ENCODE data around the gene RRAS2.
"Not testable (repeated sequence)": the region's sequence is repeated elsewhere in the genome, so short reads cannot be mapped to it uniquely, and the experiment has no call there.

Gene RRAS2

DNA sequence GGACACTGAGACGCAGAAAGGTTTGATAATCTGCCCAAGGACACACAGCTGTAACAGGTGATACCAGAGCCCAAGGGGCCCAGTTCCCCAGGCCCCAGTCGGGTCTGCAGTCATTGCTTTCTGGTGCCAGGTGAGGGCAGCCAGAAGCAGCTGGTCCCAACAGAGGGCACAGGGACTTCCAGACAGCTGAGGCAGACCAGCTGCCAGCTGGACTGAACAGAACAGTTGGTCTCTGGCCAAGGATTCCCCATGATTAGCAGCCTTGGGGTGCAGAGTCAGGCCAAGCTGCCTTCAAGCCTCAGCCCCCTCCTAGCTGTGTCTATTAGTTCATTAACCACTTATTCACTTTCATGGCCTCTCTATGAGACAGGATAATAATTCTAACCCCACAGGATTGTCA is 105.6 kb downstream of the RRAS2 start:
- no peak for DNase-seq

- DNase-seq: not testable (repeated sequence)
Measured at GRCh38 chr11:14252501-14252900, 106.5 kb downstream of the RRAS2 start.

GRCh38 chr11:14251754-14252153 is 107.2 kb downstream of the RRAS2 start:
- no peak for DNase-seq

GRCh38 chr11:14249121-14249963 is 109.6 kb downstream of the RRAS2 start:
- DNase-seq: peak; percentile 52

DNA sequence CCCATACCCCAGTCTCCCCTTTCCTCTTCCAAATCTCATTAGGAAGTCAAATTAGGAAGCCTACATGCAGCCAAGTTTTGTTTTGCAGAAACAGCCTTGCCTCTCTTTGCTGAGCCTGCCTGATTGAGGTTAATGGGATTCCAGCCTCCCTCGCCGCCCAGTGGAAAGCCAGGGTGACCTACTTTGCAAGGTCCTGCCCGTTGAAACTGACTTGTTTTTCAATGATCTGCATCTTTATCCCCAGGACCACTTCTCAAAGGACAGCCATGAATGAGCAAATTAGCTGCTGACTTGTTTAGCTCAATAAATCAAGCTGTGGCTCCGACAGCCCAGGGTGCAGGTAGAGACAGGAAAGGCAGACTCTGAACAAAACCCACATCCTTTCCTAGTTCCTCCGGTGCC is 110.4 kb downstream of the RRAS2 start:
- DNase-seq: no peak

DNA sequence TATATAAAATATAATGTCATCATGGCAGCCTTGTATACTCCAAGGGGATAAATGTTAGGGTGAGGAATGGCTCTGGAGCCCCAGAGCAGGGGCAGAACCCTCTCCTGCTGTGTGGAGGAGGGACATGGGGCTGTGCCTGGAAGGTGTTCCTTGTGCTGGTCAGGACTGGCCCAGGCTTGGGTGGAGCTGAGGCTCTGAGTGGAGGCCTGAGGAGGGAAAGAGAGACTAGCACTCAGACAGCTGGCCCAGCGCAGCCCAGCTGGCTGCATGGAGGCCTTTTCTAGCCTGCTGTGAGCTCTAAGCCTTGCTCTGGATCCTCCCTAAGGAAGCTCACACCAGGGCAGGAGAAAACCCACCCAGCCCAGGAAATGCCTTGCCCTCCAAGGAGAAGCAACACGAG is 113.5 kb downstream of the RRAS2 start:
- DNase-seq: no peak

- no peak for DNase-seq
Measured at GRCh38 chr11:14244926-14245325, 114.1 kb downstream of the RRAS2 start.

DNA sequence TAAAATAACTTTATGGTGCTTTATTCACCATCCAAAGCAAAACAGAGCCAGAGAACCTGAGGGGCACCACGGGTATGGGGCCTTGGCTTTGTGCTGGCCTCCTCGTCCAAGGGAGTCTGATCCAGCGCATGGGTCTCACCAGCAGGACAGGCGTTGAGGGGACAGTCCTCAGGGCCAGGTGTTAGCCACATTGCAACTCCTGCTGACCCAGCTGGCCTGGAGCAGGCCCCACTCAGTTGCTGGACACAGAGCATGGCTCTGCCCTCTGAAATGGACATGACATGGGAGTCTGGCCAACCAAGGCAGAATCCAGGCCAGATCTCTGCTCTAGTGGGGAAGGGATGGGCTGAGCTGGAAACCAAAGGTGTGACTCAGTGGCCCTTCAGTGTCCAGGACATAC is 116.2 kb downstream of the RRAS2 start:
- DNase-seq: no peak

DNA sequence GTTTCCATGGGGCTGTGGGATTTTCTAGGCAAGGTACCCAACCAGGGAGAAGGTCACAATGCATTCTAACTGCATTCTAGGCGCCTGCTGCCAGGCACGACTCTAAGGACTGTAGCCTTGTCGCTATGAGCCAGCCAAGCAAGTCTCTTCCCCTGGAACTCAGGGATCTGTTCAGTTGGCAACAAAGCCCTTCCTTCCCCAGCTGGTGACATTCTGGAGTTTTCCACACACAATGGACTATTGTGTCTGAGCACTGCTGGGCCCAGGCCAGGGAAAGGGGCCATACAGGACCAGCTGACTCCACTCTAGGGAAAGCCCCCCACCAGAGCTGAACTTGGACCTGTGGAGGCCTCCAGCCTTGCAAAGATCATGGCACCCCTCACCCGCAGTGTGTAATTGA is 116.8 kb downstream of the RRAS2 start:
- DNase-seq: no peak

DNA sequence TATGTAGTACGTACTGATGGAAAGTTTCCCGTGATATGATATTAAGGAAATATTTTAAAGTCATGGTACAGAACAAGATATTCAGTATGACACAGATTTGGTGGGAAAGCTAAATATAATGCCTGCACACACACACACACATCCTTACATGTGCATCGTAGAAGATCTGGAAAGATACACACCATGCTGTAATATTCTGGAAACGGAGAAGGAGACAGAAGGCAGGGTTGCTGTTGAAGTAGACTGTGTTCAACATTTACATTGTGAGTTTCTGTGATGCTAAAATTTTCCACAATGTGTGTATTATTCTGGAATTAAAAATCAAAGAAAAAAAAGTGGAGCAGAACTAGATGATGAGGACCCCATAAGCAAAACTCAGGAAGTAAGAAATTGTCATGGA is 118.0 kb downstream of the RRAS2 start:
- no peak for DNase-seq

GRCh38 chr11:14240221-14240620 is 118.8 kb downstream of the RRAS2 start:
- DNase-seq: no peak

DNA sequence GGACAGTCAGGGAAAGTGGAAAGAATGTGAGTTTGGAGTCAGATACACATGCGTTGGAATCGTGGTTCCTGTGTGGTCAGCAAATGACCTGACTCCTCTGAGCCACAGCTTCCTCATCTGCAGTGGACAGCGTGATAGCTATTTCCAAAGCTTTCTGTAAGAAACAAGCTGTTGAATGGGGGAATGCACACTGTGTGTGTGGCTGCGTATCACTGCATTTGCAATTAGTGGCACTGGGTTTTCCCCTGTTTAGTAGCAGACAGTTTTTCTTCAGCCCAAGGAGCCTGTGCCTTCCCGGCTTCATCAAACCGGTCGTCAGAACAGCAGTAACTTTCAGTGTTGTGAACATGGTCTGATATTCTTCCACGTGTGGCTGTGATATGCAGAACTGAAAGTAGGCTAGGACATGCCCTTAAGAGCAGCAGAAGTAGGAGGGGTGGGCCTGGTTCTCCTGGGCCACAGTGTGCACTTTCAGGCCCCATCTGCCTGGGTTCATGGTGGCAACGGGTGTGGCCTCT is 121.5 kb downstream of the RRAS2 start:
- DNase-seq: no peak

- no peak for DNase-seq
Measured at GRCh38 chr11:14235701-14236100, 123.3 kb downstream of the RRAS2 start.

GRCh38 chr11:14234446-14234845 is 124.5 kb downstream of the RRAS2 start:
- DNase-seq: no peak

DNA sequence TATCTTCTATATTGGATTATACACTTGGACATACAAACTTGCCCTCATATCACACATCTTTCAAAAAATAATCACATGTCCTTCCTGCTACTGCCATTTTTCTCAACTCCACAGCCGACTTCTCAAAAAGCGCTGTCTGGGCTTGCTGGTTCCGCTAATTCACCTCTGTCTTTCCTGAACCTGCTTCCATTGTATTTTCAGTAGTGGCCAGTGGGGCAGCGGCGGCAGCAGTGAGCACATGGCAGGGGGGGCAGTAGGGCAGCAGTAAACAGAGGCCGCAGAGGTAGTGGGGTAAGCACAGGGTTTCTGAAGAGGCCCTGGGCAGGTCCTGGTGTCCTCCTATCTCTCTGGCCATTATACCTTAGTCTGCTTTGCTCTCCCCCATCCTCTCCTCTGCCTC is 126.3 kb downstream of the RRAS2 start:
- no peak for DNase-seq

GRCh38 chr11:14230407-14230806 is 128.6 kb downstream of the RRAS2 start:
- DNase-seq: no peak

- no peak for DNase-seq
Measured at GRCh38 chr11:14229472-14229871, 129.5 kb downstream of the RRAS2 start.

DNA sequence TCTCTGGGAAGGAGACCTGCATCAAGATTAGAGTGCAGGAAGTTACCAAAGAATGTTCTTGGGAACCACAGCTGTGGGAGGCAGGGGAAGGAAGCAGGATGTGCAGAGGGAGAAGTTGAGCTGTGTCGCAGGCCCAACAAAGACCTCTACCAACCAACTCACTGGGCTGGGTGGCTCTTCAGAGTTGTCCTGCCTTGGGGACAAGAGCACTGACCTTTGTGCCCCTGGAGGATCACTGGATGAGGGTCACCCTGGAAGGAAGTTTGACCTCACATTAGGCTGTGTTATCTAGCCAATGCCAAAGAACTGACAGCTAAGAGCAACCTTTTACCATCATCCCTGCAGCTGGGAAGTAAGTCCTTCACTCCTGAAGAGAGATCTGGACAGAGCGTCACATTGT is 130.6 kb downstream of the RRAS2 start:
- no peak for DNase-seq

All from NCI-H1092 treated with DMSO at 0.1 percent for 48 hours (cell line).